Testis (tissue), 2 donors: ENCODE data around the gene SPEN.

Source experiments
- POLR2A ChIP-seq: fragments of 450-650 bp; IDR thresholded peaks from one replicate; pipeline ENCODE4 v1.6.1; 2017; ENCODE audit warnings: antibody characterized with exemption, mild to moderate bottlenecking, moderate library complexity
- TF ChIP-seq, protein P1 (sequence below), 3 experiments: fragments of 450-650 bp in 2 of 3; fragments of 200-600 bp in 1 of 3; sonication (generic) in 1 of 3; IDR thresholded peaks; one replicate each; pipeline ENCODE4 v1.5.1; 2016 to 2019; ENCODE audit warnings: antibody characterized with exemption in 3 of 3, mild to moderate bottlenecking in 2 of 3, moderate library complexity in 1 of 3

DNA sequence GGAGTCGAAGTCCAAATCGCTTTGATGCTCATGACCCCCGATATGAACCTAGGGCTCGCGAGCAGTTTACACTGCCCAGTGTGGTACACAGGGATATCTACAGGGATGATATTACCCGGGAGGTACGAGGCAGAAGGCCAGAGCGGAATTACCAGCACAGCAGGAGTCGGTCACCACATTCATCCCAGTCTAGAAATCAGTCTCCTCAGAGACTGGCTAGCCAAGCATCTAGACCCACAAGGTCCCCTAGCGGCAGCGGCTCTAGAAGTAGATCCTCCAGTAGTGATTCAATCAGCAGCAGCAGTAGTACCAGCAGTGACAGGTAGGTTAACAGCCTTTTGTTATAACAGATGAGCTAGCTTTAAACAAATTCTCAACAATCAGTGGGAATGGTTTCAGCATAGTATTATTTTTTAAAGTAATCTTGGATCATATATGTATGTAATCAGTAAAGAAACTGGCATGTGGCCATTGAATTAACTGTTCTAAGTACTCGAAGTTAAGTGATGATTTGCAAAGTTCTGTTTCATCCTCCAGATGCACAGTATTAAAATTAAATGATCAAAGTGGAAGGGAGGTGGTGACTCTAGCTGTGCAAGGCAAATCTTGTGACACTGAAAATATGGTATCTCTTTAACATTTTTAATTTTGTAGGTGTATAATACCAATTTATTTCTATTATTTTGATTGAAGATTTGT is 29.0 kb downstream of the SPEN start:
- TF ChIP-seq, protein P1, sequence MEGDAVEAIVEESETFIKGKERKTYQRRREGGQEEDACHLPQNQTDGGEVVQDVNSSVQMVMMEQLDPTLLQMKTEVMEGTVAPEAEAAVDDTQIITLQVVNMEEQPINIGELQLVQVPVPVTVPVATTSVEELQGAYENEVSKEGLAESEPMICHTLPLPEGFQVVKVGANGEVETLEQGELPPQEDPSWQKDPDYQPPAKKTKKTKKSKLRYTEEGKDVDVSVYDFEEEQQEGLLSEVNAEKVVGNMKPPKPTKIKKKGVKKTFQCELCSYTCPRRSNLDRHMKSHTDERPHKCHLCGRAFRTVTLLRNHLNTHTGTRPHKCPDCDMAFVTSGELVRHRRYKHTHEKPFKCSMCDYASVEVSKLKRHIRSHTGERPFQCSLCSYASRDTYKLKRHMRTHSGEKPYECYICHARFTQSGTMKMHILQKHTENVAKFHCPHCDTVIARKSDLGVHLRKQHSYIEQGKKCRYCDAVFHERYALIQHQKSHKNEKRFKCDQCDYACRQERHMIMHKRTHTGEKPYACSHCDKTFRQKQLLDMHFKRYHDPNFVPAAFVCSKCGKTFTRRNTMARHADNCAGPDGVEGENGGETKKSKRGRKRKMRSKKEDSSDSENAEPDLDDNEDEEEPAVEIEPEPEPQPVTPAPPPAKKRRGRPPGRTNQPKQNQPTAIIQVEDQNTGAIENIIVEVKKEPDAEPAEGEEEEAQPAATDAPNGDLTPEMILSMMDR (IDR thresholded peaks at IDR 0.05) = no peak
- no peak for TF ChIP-seq POLR2A
